ENCODE results near the gene MYH13.

DNA sequence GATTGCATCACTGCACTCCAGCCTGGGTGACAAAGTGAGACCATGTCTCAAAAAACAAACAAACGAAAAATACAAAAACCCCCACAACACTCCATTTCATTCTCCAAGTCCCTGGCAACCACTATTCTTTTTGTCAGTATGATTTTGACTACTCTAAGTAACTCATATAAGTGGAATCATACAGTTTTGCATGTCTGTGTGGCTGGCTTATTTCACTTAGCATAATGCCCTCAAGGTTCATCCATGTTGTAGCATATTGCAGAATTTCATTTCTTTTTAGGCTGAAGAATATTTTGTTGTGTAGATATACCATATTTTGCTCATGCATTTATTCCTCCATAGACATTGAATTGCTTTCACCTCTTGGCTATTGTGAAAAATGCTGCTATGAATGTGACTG lies 92.7 kb downstream of the MYH13 start:
- TF ChIP-seq NFYA (IDR thresholded peaks at IDR 0.05; ENCODE audit: borderline replicate concordance, low read depth, low read length) (no peak), IKZF2 (IDR thresholded peaks at IDR 0.05) (no peak), TAF1 (IDR thresholded peaks at IDR 0.05; ENCODE audit: borderline replicate concordance, low read depth, low read length) (no peak), SP1 (IDR thresholded peaks at IDR 0.05; ENCODE audit: low read depth, low read length) (no peak), POLR2A (IDR thresholded peaks at IDR 0.05; ENCODE audit: low read depth, low read length) (no peak), RBBP5 (conservative IDR thresholded peaks at IDR 0.05) (no peak)
- TF ChIP-seq, protein P1, sequence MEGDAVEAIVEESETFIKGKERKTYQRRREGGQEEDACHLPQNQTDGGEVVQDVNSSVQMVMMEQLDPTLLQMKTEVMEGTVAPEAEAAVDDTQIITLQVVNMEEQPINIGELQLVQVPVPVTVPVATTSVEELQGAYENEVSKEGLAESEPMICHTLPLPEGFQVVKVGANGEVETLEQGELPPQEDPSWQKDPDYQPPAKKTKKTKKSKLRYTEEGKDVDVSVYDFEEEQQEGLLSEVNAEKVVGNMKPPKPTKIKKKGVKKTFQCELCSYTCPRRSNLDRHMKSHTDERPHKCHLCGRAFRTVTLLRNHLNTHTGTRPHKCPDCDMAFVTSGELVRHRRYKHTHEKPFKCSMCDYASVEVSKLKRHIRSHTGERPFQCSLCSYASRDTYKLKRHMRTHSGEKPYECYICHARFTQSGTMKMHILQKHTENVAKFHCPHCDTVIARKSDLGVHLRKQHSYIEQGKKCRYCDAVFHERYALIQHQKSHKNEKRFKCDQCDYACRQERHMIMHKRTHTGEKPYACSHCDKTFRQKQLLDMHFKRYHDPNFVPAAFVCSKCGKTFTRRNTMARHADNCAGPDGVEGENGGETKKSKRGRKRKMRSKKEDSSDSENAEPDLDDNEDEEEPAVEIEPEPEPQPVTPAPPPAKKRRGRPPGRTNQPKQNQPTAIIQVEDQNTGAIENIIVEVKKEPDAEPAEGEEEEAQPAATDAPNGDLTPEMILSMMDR (IDR thresholded peaks at IDR 0.05 in 2 of 3, conservative IDR thresholded peaks at IDR 0.05 in 1 of 3; ENCODE audit: control insufficient read depth in 2 of 3, extremely low read depth in 1 of 3, insufficient read depth in 1 of 3, low read depth in 3 of 3, low read length in 3 of 3): no peak
- TF ChIP-seq, protein P2, sequence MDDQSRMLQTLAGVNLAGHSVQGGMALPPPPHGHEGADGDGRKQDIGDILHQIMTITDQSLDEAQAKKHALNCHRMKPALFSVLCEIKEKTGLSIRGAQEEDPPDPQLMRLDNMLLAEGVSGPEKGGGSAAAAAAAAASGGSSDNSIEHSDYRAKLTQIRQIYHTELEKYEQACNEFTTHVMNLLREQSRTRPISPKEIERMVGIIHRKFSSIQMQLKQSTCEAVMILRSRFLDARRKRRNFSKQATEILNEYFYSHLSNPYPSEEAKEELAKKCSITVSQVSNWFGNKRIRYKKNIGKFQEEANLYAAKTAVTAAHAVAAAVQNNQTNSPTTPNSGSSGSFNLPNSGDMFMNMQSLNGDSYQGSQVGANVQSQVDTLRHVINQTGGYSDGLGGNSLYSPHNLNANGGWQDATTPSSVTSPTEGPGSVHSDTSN (IDR thresholded peaks at IDR 0.05; ENCODE audit: insufficient replicate concordance, low read depth, low read length): no peak
- TF ChIP-seq, protein P3, sequence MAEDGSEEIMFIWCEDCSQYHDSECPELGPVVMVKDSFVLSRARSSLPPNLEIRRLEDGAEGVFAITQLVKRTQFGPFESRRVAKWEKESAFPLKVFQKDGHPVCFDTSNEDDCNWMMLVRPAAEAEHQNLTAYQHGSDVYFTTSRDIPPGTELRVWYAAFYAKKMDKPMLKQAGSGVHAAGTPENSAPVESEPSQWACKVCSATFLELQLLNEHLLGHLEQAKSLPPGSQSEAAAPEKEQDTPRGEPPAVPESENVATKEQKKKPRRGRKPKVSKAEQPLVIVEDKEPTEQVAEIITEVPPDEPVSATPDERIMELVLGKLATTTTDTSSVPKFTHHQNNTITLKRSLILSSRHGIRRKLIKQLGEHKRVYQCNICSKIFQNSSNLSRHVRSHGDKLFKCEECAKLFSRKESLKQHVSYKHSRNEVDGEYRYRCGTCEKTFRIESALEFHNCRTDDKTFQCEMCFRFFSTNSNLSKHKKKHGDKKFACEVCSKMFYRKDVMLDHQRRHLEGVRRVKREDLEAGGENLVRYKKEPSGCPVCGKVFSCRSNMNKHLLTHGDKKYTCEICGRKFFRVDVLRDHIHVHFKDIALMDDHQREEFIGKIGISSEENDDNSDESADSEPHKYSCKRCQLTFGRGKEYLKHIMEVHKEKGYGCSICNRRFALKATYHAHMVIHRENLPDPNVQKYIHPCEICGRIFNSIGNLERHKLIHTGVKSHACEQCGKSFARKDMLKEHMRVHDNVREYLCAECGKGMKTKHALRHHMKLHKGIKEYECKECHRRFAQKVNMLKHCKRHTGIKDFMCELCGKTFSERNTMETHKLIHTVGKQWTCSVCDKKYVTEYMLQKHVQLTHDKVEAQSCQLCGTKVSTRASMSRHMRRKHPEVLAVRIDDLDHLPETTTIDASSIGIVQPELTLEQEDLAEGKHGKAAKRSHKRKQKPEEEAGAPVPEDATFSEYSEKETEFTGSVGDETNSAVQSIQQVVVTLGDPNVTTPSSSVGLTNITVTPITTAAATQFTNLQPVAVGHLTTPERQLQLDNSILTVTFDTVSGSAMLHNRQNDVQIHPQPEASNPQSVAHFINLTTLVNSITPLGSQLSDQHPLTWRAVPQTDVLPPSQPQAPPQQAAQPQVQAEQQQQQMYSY (CRISPR knock-in tag; IDR thresholded peaks at IDR 0.05): no peak

Data from GM12878 (cell line).